Stimulated activated CD4-positive, alpha-beta T cell treated with anti-CD3 and anti-CD28 coated beads, Interleukin-2, amount 100 ng/mL, for 4 hours (primary cell): Measurements from ENCODE around the gene HSPA1A.
"Not testable (repeated sequence)": the region's sequence is repeated elsewhere in the genome, so short reads cannot be mapped to it uniquely, and the experiment has no call there.

ENCODE experiments used
- DNase-seq: peaks from one replicate; pipeline ENCODE4 v3.0.0-alpha.2; 2020; ENCODE audit warnings: low read depth

Gene HSPA1A

GRCh38 chr6:31836474-31837368 is 21.4 kb downstream of the HSPA1A start:
- no peak for DNase-seq

- DNase-seq, result no peak
Observed at GRCh38 chr6:31837369-31838113, 22.2 kb downstream of the HSPA1A start.

GRCh38 chr6:31838114-31838553 is 22.8 kb downstream of the HSPA1A start:
- DNase-seq, result not testable (repeated sequence)

DNA sequence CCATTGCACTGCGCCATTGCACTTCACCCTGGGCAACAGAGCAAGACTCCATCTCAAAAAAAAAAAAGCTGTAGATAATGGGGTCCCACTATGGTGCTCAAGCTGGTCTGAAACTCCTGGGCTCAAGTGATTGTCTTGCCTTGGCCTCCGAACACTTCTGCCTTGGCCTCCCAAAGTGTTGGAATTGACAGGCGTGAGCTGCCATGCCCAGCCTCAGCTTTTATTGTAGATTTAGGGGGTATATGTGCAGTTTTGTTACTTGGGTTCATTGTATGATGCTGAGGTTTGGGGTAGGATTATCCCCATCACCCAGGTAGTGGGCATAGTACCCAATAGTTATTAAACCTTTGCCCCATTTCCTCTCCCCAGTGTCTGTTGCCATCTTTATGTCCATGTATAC is 23.6 kb downstream of the HSPA1A start:
- DNase-seq, result no peak

DNA sequence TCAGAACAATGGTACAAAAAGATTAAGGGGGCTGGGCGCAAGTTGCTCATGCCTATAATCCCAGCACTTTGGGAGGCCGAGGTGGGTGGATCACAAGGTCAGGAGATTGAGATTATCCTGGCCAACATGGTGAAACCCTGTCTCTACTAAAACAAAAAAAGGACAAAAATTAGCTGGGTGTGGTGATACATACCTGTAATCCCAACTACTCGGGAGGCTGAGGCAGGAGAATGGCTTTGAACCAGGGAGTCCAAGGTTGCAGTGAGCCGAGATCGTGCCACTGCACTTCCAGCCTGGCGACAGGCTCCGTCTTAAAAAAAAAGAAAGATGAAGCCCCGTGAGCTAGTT is 24.4 kb downstream of the HSPA1A start:
- not testable (repeated sequence) for DNase-seq

DNA sequence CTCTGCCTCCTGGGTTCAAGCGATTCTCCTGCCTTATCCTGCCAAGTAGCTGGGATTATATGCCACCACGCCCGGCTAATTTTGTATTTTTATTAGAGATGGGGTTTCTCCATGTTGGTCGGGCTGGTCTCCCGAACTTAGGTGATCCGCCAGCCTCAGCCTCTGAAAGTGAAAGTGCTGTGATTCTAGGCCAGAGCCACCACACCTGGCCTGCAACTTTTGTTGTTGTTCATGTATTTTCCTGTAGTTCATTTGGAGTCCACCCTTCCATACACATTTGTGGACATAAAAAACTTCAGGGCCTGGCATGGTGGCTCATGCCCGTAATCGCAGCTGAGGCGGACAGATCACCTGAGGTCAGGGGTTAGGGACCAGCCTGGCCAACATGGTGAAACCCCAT is 26.7 kb downstream of the HSPA1A start:
- DNase-seq, result no peak

DNA sequence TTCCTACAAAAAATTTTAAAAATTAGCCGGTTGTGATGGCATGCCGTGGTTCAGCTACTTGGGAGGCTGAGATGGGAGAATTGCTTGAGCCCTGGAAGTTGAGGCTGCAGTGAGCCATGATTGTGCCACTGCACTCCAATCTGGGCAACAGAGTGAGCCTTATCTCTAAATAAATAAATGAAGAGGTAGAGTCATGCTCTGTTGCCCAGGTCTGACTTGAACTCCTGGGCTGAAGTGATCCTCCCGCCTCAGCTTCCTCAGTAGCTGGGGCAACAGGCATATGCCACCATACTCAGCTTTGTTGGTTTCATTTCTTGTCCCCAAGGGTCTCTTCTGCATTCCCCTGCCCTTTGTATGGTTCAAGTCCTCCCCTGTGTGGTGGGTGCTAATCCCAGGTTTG is 29.2 kb downstream of the HSPA1A start:
- no peak for DNase-seq

GRCh38 chr6:31847276-31847978 is 32.1 kb downstream of the HSPA1A start:
- no peak for DNase-seq

DNA sequence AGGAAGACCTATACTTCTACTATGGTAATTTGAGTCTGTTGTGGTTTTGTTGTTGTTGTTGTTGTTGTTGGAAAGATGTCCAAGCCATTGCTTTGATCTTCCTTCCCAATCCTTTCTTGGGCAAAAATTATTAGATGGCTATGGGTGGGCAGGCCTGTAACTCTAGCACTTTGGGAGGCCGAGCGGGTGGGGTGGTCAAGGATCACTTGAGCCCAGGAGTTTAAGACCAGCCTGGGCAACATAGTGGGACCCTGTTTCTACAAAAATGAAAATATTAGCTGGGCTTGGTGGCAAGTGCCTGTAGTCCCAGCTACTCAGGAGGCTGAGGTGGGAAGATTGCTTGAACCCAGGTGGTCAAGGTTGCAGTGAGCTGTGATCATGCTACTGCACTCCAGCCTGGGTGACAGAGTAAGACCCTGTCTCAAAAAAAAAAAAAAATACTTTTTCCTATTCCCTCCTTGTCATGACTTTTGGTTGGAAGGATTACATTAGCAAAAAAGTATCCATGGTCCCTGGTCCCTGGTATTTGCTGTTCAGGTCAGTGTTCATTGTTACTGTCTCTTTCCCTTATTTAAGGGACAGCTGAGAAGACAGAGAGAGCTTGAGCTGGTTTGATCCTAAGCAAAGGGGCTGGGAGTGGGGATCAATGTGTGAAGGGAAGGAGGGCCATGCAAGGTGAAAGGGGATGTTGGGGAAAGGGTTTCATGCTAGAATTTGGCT is 35.6 kb downstream of the HSPA1A start:
- no peak for DNase-seq

GRCh38 chr6:31851485-31851832 is 36.1 kb downstream of the HSPA1A start:
- DNase-seq, result no peak

- not testable (repeated sequence) for DNase-seq
Observed at GRCh38 chr6:31851980-31852718, 36.8 kb downstream of the HSPA1A start.

DNA sequence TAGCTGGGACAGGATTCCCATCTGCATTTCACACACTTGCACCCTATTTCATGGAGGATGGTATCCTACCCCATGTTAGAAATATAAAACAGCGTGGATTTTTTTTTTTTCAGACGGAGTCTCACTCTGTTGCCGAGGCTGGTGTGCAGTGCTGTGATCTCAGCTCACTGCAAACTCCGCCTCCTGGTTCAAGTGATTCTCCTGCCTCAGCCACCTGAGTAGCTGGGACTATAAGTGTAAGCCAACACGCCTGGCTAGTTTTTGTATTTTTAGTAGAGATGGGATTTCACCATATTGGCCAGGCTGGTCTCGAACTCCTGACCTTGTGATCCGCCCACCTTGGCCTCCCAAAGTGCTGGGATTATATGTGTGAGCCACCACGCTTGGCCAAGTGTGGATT is 42.4 kb downstream of the HSPA1A start:
- DNase-seq, result not testable (repeated sequence)

DNA sequence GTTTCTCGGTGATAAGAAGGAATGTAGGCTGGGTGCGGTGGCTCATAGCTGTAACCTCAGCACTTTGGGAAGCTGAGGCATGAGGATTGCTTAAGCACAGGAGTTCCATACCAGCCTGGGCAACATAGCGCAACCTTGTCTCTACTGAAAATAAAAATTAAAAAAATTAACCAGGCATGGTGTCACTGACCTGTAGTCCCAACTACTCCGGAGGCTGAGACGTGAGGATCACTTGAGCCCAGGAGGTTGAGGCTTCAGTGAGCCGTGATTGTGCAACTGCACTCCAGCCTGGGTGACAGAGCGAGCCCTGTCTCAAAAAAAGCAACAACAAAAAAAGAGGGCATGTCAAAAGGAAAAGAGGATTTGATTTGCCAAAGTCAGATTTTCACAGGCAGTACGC is 43.4 kb downstream of the HSPA1A start:
- DNase-seq, result no peak

- DNase-seq, result no peak
Observed at GRCh38 chr6:31859923-31860322, 44.6 kb downstream of the HSPA1A start.

GRCh38 chr6:31860349-31860748 is 45.0 kb downstream of the HSPA1A start:
- DNase-seq, result no peak

DNA sequence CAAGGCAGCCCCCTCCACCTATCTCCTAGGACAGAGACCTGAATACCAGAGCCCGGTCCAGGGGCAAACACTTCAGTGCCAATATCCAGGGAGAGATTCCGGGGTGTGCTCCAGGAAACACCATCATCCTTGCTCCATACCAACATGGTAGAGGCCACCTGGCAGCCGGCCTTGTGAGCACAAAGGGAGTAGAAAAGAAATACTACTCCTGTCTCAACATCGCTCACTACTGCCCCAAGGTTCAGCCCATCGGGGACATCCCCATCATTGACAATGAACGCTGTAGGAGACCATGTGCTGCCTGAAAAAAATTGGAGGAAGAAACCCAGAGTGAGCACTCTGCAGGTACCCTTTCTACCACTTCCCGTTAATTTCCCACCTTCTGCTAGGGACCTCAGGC is 45.8 kb downstream of the HSPA1A start:
- DNase-seq, result no peak

GRCh38 chr6:31861919-31862343 is 46.6 kb downstream of the HSPA1A start:
- no peak for DNase-seq

DNA sequence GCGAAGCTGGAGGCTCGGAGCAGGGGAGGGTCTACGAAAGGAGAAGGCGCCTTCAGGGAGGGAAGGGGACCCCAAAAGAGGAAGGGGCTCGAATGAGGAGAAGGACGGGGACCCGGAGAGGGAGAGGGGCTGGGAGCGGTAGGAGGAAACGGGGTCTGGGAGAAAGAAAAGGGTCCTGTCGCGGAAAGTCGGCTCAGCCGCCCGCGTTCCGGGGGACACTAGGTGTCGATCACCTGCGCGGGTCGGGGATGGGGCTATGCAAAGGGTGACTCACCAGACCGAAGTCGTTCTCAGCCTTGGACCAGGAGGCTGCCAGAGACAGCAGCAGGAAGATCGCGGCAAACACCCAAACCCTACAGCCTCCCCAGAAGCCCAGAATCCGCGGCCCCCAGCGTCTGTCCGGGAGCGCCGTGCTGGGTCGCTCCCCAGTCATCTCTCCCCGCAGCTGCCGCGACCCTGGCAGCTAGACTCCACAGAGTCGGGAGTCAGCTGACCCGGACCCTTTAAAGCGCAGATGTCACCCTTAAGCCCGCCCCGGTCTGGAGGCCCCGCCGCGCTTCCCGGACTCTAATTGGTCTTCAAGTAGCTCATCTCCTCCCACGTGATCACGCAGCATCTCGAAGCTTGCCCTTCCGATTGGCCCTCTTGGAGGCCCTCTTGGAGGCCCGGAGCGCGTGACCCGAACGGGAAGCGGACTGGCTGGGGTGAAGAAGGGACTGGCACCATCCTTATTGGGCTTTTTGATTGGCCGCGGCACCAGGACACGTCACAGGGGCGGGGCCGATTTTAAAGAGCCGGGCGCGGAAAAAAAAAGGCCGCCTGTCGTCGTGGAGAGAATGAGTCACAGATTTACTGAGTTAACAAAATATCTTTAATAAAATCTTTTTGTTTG is 47.2 kb downstream of the HSPA1A start, which contains the start of gene NEU1:
TSS of gene NEU1 (minus strand) at position 478 of the 892 bp plus-strand sequence. CDS start at position 433, 45 bp downstream.
- peak; percentile 99 for DNase-seq

DNA sequence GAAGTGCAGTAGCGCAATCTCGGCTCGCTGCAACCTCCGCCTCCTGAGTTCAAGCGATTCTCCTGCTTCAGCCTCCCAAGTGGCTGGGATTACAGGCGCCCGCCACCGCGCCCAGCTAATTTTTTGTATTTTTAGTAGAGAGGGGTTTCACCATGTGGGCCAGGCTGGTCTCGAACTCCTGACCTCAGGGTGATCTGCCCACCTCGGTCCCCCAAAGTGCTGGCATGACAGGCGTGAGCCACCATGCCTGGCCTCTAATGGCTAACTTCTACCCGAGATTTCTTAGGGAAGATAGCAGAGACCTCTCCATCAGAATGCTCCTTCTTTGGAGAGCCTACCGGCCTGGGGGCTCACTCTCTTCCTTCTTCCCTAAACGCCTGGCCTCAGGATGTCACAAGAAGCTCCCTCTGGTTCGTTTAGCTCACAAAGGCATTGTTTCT is 48.8 kb downstream of the HSPA1A start:
- DNase-seq, result not testable (repeated sequence)

- DNase-seq, result no peak
Observed at GRCh38 chr6:31864818-31865204, 49.5 kb downstream of the HSPA1A start.
